NCI-H2171 treated with DMSO at 0.1 percent for 48 hours (cell line): ENCODE results near the gene GSC.
"Not testable (repeated sequence)": the region's sequence is repeated elsewhere in the genome, so short reads cannot be mapped to it uniquely, and the experiment has no call there.

ENCODE experiments used
- DNase-seq: peaks from one replicate; lab custom pipeline; 2025; lab: John Stamatoyannopoulos, UW

GSC gene

DNA sequence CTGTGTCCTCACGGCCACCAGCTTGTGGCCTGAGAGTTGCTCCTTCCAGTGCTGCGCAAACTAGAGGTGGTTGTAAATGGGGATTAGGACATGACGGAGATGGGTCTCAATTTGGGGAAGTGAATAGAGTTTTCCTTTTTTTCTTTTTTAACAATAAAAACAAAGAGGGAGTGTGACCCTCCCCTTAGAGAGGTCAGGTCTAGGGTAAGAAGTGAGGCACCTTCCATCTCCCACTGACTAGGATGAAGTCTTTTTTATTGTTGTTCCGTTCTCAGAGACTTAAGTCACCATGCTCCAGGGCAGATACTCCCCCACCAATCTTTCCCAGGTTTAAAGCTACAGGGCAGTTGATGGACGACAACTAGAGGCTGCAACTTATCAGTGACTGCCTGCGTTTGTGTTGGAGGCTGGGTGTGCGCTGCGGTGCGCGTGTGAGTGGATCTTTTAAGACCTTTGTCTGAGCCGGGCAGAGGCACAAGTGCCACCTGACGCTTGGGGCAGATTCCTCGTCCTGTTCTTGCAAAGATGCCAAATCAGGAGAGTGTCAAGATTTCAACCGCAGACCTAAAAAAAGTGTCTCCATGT, 2.1 kb upstream of the GSC start:
- no peak for DNase-seq

- no peak for DNase-seq
Measured at GRCh38 chr14:94771158-94771905, 1.4 kb upstream of the GSC start.

GRCh38 chr14:94770815-94771157, 873 bp upstream of the GSC start:
- DNase-seq = no peak

GRCh38 chr14:94770251-94770749, 387 bp upstream of the GSC start:
- DNase-seq = no peak

DNA sequence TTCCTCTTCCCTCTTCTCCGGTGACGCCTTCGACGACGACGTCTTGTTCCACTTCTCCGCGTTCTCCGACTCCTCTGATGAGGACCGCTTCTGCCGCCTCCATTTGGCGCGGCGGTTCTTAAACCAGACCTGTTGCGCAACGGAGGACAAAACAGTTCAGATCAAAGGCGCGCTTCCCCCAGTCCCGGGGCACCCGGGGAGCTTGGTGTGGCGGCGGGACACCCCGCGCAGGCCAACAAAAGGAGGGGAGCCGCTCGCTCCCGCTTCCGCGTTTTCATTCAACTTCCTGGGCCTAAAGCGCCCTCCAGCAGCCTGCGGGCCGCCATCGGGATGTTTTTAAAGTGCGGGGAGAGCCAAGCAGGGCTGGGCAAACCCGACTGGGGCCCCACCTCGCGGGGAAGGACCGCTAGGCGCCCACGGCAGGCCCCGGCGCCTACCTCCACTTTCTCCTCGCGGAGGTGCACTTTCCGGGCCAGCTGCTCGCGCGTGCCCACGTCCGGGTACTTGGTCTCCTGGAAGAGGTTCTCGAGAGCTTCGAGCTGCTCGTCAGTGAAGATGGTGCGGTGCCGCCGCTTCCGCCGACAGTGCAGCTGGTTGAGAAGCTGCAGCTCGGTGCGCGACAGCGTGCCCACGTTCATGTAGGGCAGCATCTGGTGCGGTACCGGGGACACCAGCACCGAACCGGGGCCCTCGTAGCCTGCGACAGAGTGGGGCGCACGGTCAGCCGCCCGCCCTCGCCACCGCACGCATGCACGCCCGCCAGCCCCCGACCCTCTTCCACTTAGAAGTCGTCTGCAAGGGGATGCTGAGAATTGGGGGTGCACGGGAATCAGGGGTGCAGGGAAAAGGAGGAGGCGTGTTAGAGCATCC, 1.2 kb downstream of the GSC start:
- DNase-seq = no peak

GRCh38 chr14:94768141-94768520, 1.8 kb downstream of the GSC start:
- no peak for DNase-seq

DNA sequence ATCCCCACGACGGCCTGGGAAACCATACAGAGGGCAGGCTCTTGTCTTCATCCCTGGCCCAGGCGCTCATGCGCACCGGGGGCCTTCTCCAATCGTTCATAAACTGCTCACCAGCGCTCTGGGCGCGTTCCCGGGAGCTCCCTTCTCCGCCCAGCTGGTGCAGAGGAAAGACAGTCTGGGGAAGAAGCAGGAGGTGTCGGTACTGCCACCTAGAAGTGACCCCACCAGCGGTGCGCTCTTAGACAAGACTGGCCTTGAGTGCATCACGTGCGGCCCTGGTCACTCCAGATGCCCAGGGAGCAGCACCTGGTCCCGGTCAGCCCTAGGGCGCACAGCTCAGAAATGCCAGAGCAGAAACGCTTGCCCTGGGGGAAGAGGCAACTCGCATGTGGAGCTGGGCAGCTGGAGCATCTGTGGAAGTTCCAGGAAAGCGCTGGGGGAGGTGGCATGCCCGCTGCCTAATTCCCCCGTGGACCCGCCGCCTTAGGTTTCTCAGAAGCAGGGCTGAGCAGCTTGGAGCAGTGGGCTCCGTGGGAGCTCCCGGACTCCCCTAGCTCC, 2.5 kb downstream of the GSC start:
- no peak for DNase-seq

DNA sequence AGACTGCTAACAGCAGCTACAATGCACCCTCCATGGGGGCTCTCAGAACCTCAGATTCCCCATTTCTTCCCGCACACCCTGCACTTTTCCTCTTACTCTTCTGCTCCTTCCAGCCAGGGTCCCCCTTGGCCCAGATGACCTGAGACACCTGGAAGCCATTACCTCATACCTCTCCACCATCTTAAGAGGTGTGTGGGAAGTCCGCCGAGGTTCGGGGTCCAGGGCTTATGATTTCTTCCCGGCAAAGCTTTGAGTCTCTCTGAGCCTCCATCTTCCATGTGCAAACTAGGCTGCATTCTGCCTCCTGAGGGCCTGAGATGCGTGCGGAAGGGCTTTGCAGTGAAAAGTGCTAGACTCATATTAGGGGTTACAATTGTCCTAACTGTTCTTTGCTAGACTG, 5.3 kb downstream of the GSC start:
- DNase-seq = no peak

DNA sequence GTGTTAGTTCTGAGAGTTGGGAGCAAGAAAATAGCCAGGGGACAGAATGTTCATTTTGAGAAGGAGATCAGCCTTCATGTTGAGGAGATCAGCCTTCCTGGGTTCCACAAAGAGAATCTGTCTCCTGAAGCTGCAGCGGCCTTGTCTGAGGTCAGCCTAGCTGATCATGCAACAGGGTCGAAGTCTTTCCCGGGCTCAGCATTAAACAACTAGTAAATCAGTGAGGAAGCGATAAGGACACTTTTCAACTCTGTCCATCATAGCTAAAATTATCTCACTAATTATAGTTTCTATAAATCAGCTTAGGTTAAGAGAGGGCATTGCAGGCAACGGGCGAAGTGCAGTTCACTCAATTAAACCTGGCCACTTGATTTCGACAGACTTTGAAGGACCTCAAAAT, 7.5 kb downstream of the GSC start:
- no peak for DNase-seq

GRCh38 chr14:94761997-94762377, 7.9 kb downstream of the GSC start:
- DNase-seq = no peak

- DNase-seq = peak; percentile 45
Measured at GRCh38 chr14:94761348-94761996, 8.4 kb downstream of the GSC start.

DNA sequence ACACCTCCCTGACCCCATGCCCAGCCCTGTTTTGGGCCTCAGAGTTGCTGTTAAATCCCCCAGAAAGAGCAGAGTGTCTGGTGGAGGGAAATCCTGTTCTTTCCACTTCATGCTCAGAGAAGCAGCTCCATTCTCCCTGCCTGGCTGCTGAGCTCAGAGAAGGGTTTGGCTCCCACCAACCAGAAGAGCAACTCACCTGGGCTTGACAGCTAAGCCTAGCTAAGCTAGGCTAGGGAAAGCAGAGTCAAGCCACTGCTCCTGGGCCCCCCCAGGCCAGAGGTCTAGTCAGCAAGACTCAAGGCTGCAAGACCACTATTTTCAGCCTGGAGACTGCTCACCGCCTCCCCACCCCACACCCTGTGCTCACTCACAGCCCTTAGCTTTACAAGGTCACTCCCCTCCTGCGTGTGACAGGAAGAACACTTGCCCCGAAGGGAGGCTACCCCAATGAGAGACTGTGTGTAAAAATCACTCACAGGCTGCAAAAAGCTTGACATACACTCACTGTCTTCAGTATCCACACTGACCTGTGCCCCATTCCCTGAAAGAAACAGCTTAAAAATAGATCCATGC, 13.5 kb downstream of the GSC start:
- DNase-seq = no peak

GRCh38 chr14:94754391-94754942, 15.4 kb downstream of the GSC start:
- no peak for DNase-seq

DNA sequence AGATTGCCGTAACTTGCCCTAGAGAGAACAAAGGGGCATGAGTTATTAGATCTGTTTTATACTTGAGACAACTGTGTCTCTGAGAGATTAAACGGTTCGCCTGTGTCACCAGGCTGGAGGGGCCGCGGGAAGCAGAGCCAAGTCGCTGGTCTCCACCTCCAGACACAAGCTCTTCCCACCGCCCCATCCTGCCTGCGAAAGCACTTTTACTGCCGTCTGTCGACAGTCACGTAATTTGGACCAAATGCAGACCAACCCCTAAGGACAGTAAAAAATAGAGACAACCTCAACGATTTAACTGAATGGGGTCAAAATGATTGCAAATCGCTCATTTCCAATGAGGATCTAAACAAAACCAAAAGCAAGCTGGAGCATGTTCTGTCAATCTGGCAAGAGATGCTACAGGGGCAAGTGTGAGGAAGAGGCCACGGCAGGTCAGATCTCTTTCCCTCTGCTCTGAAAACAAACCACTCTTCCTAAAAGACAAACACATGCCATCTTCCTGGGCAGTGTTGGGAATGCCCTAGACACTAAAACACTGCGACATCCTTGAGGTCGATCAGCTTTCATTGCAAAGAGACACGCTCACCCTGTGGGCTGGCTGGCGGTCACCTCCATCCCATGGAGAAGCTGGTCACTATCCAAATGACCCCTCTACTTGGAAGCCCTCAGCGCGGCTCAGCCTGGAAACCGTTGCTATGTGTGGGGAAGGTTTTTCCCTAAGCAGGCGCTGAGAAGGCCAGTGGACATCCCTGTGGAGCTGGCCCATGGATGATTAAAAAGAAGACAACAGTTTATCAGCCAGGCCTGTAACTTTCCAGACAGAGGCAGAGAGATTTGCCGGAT, 17.1 kb downstream of the GSC start:
- no peak for DNase-seq

DNA sequence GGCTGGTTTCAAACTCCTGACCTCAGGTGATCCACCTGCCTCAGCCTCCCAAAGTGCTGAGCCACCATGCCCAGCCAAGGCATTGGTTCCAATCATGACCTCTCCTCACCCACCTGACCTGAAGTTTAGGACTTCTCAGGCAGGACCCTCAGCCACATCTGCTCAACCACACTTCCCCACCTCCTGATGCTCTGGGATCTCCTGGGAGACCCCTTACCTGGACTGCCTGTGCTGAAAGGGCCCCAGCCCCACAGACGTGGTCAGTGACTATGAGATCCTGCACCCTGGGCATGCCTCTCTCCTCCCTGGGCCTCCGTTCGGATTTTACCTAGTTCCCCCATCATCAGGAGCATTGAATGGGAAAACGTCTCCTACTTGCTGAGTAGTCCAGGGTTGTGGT, 18.0 kb downstream of the GSC start:
- DNase-seq = no peak

DNA sequence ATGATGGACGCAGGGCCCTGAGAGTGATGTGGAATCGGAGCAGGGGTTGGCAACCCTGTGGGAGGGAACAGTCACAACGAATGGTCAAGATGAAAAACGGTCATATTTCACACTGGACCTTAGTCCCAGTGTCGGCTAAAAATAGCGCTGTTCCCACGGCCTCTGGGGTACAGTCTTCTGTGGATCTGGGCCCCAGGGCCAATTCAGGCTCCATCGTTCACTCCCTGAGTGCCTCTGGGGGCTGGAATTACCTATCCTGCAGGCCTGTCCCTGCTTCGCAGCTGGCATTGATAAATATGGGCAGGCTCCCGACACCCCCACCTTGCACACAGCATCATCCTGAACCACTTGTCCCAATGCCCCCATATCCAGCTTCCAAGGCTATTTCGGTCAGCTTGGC, 18.6 kb downstream of the GSC start:
- no peak for DNase-seq

- no peak for DNase-seq
Measured at GRCh38 chr14:94750371-94750770, 19.5 kb downstream of the GSC start.

GRCh38 chr14:94748667-94749347, 21.1 kb downstream of the GSC start:
- DNase-seq = peak; percentile 11

DNA sequence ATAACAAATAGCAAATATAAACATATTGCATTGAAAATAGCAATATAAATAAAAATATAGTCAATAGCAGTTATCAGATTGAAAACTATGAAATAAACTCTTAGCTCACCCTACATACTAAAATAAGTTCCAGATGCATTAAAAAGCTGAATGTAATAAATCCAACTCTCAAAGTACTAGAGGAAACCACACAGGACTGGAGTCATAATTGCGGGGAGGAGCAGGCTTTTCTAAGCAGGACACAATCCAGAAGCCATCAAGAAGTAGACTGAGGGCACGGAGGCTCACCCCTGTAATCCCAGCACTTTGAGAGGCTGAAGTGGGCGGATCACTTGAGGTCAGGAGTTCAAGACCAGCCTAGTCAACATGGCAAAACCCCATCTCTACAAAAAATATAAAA, 22.2 kb downstream of the GSC start:
- DNase-seq = no peak

- not testable (repeated sequence) for DNase-seq
Measured at GRCh38 chr14:94747153-94747552, 22.8 kb downstream of the GSC start.
